WTC11 (cell line): ENCODE data around the gene CFDP1.

Experiments
- ATF2 ChIP-seq: sonication (generic); formaldehyde crosslinking; IDR thresholded peaks from 2 replicates; pipeline ENCODE4 v1.8.1; 2022; ENCODE audit warnings: low read depth, missing genetic modification reagents, borderline replicate concordance
- CTCF ChIP-seq: fragments of 200-600 bp; IDR thresholded peaks from 2 replicates; pipeline ENCODE4 v1.8.0; 2022; ENCODE audit warnings: antibody characterized with exemption
- E2F1 ChIP-seq: sonication (generic); formaldehyde crosslinking; IDR thresholded peaks from 2 replicates; pipeline ENCODE4 v1.8.0; 2022; ENCODE audit warnings: mild to moderate bottlenecking, missing genetic modification reagents
- HMGXB4 ChIP-seq: sonication (generic); formaldehyde crosslinking; IDR thresholded peaks from 2 replicates; pipeline ENCODE4 v1.8.1; 2023; ENCODE audit warnings: mild to moderate bottlenecking, moderate library complexity, missing genetic modification reagents
- PRDM15 ChIP-seq: sonication (generic); formaldehyde crosslinking; IDR thresholded peaks from 2 replicates; pipeline ENCODE4 v1.8.0; 2022; ENCODE audit warnings: missing genetic modification reagents
- SP1 ChIP-seq: sonication (generic); formaldehyde crosslinking; conservative IDR thresholded peaks from 2 replicates; pipeline ENCODE4 v1.8.1; 2022; ENCODE audit warnings: missing genetic modification reagents
- USF2 ChIP-seq: sonication (generic); formaldehyde crosslinking; IDR thresholded peaks from 2 replicates; pipeline ENCODE4 v1.8.1; 2023; ENCODE audit warnings: mild to moderate bottlenecking, missing genetic modification reagents, moderate library complexity
- ZNF232 ChIP-seq: sonication (generic); formaldehyde crosslinking; IDR thresholded peaks from 2 replicates; pipeline ENCODE4 v1.8.0; 2022; ENCODE audit warnings: mild to moderate bottlenecking, missing genetic modification reagents
- ZNF281 ChIP-seq: sonication (generic); formaldehyde crosslinking; IDR thresholded peaks from 2 replicates; pipeline ENCODE4 v1.8.0; 2023; ENCODE audit warnings: mild to moderate bottlenecking, missing genetic modification reagents
- ZNF317 ChIP-seq: sonication (generic); formaldehyde crosslinking; IDR thresholded peaks from 2 replicates; pipeline ENCODE4 v1.8.1; 2023; ENCODE audit warnings: low read depth, mild to moderate bottlenecking, moderate library complexity, missing genetic modification reagents, borderline replicate concordance
- ZNF416 ChIP-seq: fragments of 250-450 bp; sonication (Bioruptor Pico); IDR thresholded peaks from 2 replicates; pipeline ENCODE4 v1.9.0; 2021; ENCODE audit warnings: mild to moderate bottlenecking, inconsistent platforms
- ZNF512 ChIP-seq: sonication (generic); formaldehyde crosslinking; IDR thresholded peaks from 2 replicates; pipeline ENCODE4 v1.8.1; 2022; ENCODE audit warnings: missing genetic modification reagents, borderline replicate concordance

- TF ChIP-seq CTCF (no peak), HMGXB4 (no peak), ATF2 (CRISPR knock-in tag) (no peak), ZNF232 (no peak), SP1 (CRISPR knock-in tag) (no peak), USF2 (CRISPR knock-in tag) (no peak), ZNF512 (CRISPR knock-in tag) (no peak), ZNF317 (CRISPR knock-in tag) (no peak), ZNF281 (CRISPR knock-in tag) (no peak), PRDM15 (no peak), ZNF416 (CRISPR knock-in tag) (no peak), E2F1 (no peak)
Measured at GRCh38 chr16:75478480-75479345, 45.4 kb upstream of the CFDP1 start.
